HCT116 (cell line): ENCODE results near the gene CBLB. TPM values are rescaled to one million over a fixed set of nuclear protein-coding genes. Genes with fewer than 3 reads are reported as not detected.

Source experiments
- ATAC-seq: fragments of 200-7000 bp; cut with Tn5 transposase; 2 replicates; pipeline ENCODE4 v1.9.1; 2020; ENCODE audit warnings: mild to moderate bottlenecking, moderate library complexity
- BruUV-seq: library from RNA; stranded (reverse); fragments of 400-500 nt; replicated peaks from 2 replicates; lab custom pipeline; 2021; lab: Mats Ljungman, UMichigan
- CTCF ChIA-PET: fragments of 300-600 bp; sonication (Branson Sonifier 250); formaldehyde crosslinking; loops from one replicate; lab custom pipeline; 2021; ENCODE audit warnings: antibody characterized with exemption; lab: Charles Lee
- POLR2A ChIA-PET: fragments of 300-600, 350-600 bp; sonication (Branson Sonifier 250); formaldehyde crosslinking; loops from one replicate; lab custom pipeline; 2021; ENCODE audit warnings: antibody characterized with exemption; lab: Charles Lee
- RAD21 ChIA-PET, 2 experiments: fragments of 300-600 bp; sonication (Branson Sonifier 250); formaldehyde crosslinking; loops; one replicate each; lab custom pipeline; 2023; ENCODE audit warnings: low total read pairs in 2 of 2; ENCODE audit not compliant: uncharacterized antibody in 2 of 2, unreplicated experiment in 2 of 2, low non-redundant PET in 1 of 2; lab: Charles Lee
- DNase-seq: peaks from one replicate; pipeline ENCODE4 v3.0.0-alpha.2; 2010; ENCODE audit warnings: low read depth, low spot score
- H2AFZ ChIP-seq: fragments of 200-600 bp; shearing (Covaris generic), sonication (generic); 2 replicates; pipeline ENCODE4 v1.6.1; 2017; ENCODE audit warnings: low read depth, mixed run types, mixed read lengths, antibody characterized with exemption, low read length; ENCODE audit not compliant: poor library complexity, severe bottlenecking
- H3K27ac ChIP-seq: 2 replicates; pipeline ENCODE4 v1.5.1; 2012; ENCODE audit warnings: low read depth, low read length
- H3K27me3 ChIP-seq: fragments of 200-600 bp; sonication (generic); 2 replicates; pipeline ENCODE4 v1.6.1; 2016; ENCODE audit warnings: mixed run types, low read length, mixed read lengths; ENCODE audit not compliant: insufficient read depth
- H3K36me3 ChIP-seq, 2 experiments: fragments of 200-500 bp in 1 of 2; fragments of 200-600 bp in 1 of 2; sonication (Bioruptor generic) in 1 of 2; sonication (generic) in 1 of 2; 2 replicates each; pipeline versions ENCODE4 v1.5.1 to v1.6.1; 2014 to 2016; ENCODE audit warnings: low read length in 2 of 2, inconsistent platforms in 1 of 2, mixed read lengths in 1 of 2, mixed run types in 1 of 2; ENCODE audit not compliant: insufficient read depth in 2 of 2, control insufficient read depth in 1 of 2
- H3K4me1 ChIP-seq, 2 experiments: fragments of 200-600 bp in 1 of 2; sonication (generic) in 1 of 2; 2 replicates each; pipeline versions ENCODE4 v1.5.1 to v1.6.1; 2012 to 2017; ENCODE audit warnings: low read length in 2 of 2, inconsistent platforms in 1 of 2, mild to moderate bottlenecking in 1 of 2, mixed read lengths in 1 of 2, mixed run types in 1 of 2, moderate library complexity in 1 of 2; ENCODE audit not compliant: insufficient read depth in 2 of 2, control insufficient read depth in 1 of 2
- H3K4me2 ChIP-seq: fragments of 200-600 bp; sonication (generic); 2 replicates; pipeline ENCODE4 v1.6.1; 2017; ENCODE audit warnings: mixed run types, low read length, mixed read lengths
- H3K4me3 ChIP-seq, 2 experiments: fragments of 200-600 bp in 1 of 2; sonication (generic) in 1 of 2; replicated peaks in 1 of 2; 2 replicates each; pipeline ENCODE4 v1.5.1; 2011 to 2016; ENCODE audit warnings: low read length in 2 of 2, control low read depth in 1 of 2, low read depth in 1 of 2, mild to moderate bottlenecking in 1 of 2, mixed read lengths in 1 of 2, mixed run types in 1 of 2
- H3K79me2 ChIP-seq: fragments of 200-600 bp; sonication (generic); 2 replicates; pipeline ENCODE4 v1.6.1; 2017; ENCODE audit warnings: mild to moderate bottlenecking, mixed run types, low read length, moderate library complexity, mixed read lengths; ENCODE audit not compliant: insufficient read depth
- H3K9ac ChIP-seq: fragments of 200-600 bp; sonication (generic); 2 replicates; pipeline ENCODE4 v1.6.1; 2016; ENCODE audit warnings: low read length, mixed read lengths
- H3K9me2 ChIP-seq: fragments of 200-600 bp; sonication (generic), shearing (Covaris generic); 2 replicates; pipeline ENCODE4 v1.6.1; 2017; ENCODE audit warnings: mixed run types, mild to moderate bottlenecking, moderate library complexity; ENCODE audit not compliant: insufficient read depth
- H3K9me3 ChIP-seq, 2 experiments: fragments of 200-500 bp in 1 of 2; fragments of 200-600 bp in 1 of 2; sonication (Bioruptor generic) in 1 of 2; sonication (generic) in 1 of 2; 2 replicates each; pipeline ENCODE4 v1.6.1; 2014 to 2017; ENCODE audit warnings: low read length in 2 of 2, mixed read lengths in 2 of 2, inconsistent platforms in 1 of 2, low read depth in 1 of 2, mild to moderate bottlenecking in 1 of 2, mixed run types in 1 of 2, moderate library complexity in 1 of 2; ENCODE audit not compliant: control insufficient read depth in 1 of 2, insufficient read depth in 1 of 2
- H4K20me1 ChIP-seq: fragments of 200-600 bp; sonication (generic), shearing (Covaris generic); 2 replicates; pipeline ENCODE4 v1.6.1; 2017; ENCODE audit warnings: mixed run types, mild to moderate bottlenecking, moderate library complexity; ENCODE audit not compliant: insufficient read depth
- ATF3 ChIP-seq: IDR thresholded peaks from 2 replicates; pipeline ENCODE4 v1.6.1; 2012
- CBX3 ChIP-seq: IDR thresholded peaks from 2 replicates; pipeline ENCODE4 v1.6.1; 2012; ENCODE audit warnings: low read depth
- CEBPB ChIP-seq: IDR thresholded peaks from 2 replicates; pipeline ENCODE4 v1.6.1; 2012; ENCODE audit warnings: low read depth
- EGR1 ChIP-seq: IDR thresholded peaks from 2 replicates; pipeline ENCODE4 v1.6.1; 2012; ENCODE audit warnings: low read depth
- EZH2phosphoT487 ChIP-seq: fragments of 200-600 bp; IDR thresholded peaks from 2 replicates; pipeline ENCODE4 v1.6.1; 2018; ENCODE audit warnings: antibody characterized with exemption, borderline replicate concordance
- JUND ChIP-seq: IDR thresholded peaks from 2 replicates; pipeline ENCODE4 v1.6.1; 2012
- POLR2AphosphoS5 ChIP-seq: IDR thresholded peaks from 2 replicates; pipeline ENCODE4 v1.6.1; 2011; ENCODE audit warnings: mild to moderate bottlenecking, low read depth, low read length, moderate library complexity
- REST ChIP-seq: IDR thresholded peaks from 2 replicates; pipeline ENCODE4 v1.6.1; 2012; ENCODE audit warnings: low read depth
- SIN3A ChIP-seq: IDR thresholded peaks from 2 replicates; pipeline ENCODE4 v1.6.1; 2012; ENCODE audit warnings: low read depth
- SRF ChIP-seq: IDR thresholded peaks from 2 replicates; pipeline ENCODE4 v1.6.1; 2012; ENCODE audit warnings: low read depth
- ZNF274 ChIP-seq: fragments of 200-500 bp; sonication (Bioruptor generic); IDR thresholded peaks from 2 replicates; pipeline ENCODE4 v1.6.1; 2014; ENCODE audit warnings: mild to moderate bottlenecking, low read depth, low read length, inconsistent platforms
- intact Hi-C: fragments of 100-400 bp; cut with micrococcal nuclease; formaldehyde crosslinking; loops from 2 replicates; pipeline ENCODE4 v1.10.0; 2022
- total RNA-seq: library from RNA; stranded (reverse); gene quantifications from one replicate; pipeline ENCODE4 v1.2.1, GENCODE V29; 2021; ENCODE audit not compliant: unreplicated experiment

Gene CBLB
- total RNA-seq, 1 experiment from 2014 or later: 10.4 TPM

GRCh38 chr3:105629718-105630117, 239.1 kb downstream of the CBLB start:
- RAD21 ChIA-PET: no interaction called here
- H3K4me1 ChIP-seq: no peaks in the 10 kb centered on the region
- no peaks in the 10 kb centered on the region for H3K79me2 ChIP-seq
- H2AFZ ChIP-seq: no peak overlapping the region
- CTCF ChIA-PET: no interaction called here
- no peak overlapping the region for H3K9ac ChIP-seq
- no peak overlapping the region for H3K4me2 ChIP-seq
- H3K4me3 ChIP-seq: no peak overlapping the region
- no peaks in the 10 kb centered on the region for H4K20me1 ChIP-seq
- TF ChIP-seq EGR1 (no peak), JUND (no peak), SIN3A (no peak), POLR2AphosphoS5 (no peak), SRF (no peak), EZH2phosphoT487 (no peak), CBX3 (no peak), ATF3 (no peak), REST (no peak), ZNF274 (no peak), CEBPB (no peak)
- TF ChIP-seq, all 23 proteins: peak for 0
- no peak for DNase-seq
- POLR2A ChIA-PET: no interaction called here
- Histone ChIP-seq H3K9me2 (no peaks in the 10 kb centered on the region), H3K36me3 (no peaks in the 10 kb centered on the region), H3K9me3 (no peaks in the 10 kb centered on the region), H3K27me3 (no peaks in the 10 kb centered on the region), H3K27ac (no peak overlapping the region)
- ATAC-seq: no peak
- no TSS peak for BruUV-seq
- intact Hi-C loops: no loop called here
